Stimulated activated naive CD4-positive, alpha-beta T cell (primary cell): ENCODE measurements around the gene ZBTB20.

ENCODE experiments used
- DNase-seq, 6 experiments: peaks; one replicate each; lab custom pipeline; 2025; lab: John Stamatoyannopoulos, UW

Gene ZBTB20

GRCh38 chr3:115019900-115020299, 127.2 kb downstream of the ZBTB20 start:
- DNase-seq, result no peak

- no peak for DNase-seq
Observed at GRCh38 chr3:115018694-115019093, 128.4 kb downstream of the ZBTB20 start.

GRCh38 chr3:115007966-115008365, 139.1 kb downstream of the ZBTB20 start:
- no peak for DNase-seq

GRCh38 chr3:115004201-115005140, 142.6 kb downstream of the ZBTB20 start:
- DNase-seq, result no peak

GRCh38 chr3:114998971-114999579, 148.0 kb downstream of the ZBTB20 start:
- DNase-seq, result no peak

- DNase-seq, result no peak
Observed at GRCh38 chr3:114994554-114995341, 152.3 kb downstream of the ZBTB20 start.

GRCh38 chr3:114985776-114986175, 161.3 kb downstream of the ZBTB20 start:
- DNase-seq, result no peak

- DNase-seq, result no peak
Observed at GRCh38 chr3:114983248-114983647, 163.8 kb downstream of the ZBTB20 start.

GRCh38 chr3:114974387-114974786, 172.7 kb downstream of the ZBTB20 start:
- no peak for DNase-seq

- DNase-seq, result no peak
Observed at GRCh38 chr3:114973536-114973935, 173.6 kb downstream of the ZBTB20 start.

- no peak for DNase-seq
Observed at GRCh38 chr3:114967168-114967567, 179.9 kb downstream of the ZBTB20 start.

GRCh38 chr3:114962189-114962588, 184.9 kb downstream of the ZBTB20 start:
- no peak for DNase-seq

- DNase-seq, result no peak
Observed at GRCh38 chr3:114958930-114959329, 188.2 kb downstream of the ZBTB20 start.

- no peak for DNase-seq
Observed at GRCh38 chr3:114953800-114954199, 193.3 kb downstream of the ZBTB20 start.

- DNase-seq, result no peak
Observed at GRCh38 chr3:114953215-114953799, 193.8 kb downstream of the ZBTB20 start.

GRCh38 chr3:114942773-114943172, 204.3 kb downstream of the ZBTB20 start:
- DNase-seq, result no peak

- no peak for DNase-seq
Observed at GRCh38 chr3:114941626-114942309, 205.3 kb downstream of the ZBTB20 start.

GRCh38 chr3:114939920-114940319, 207.2 kb downstream of the ZBTB20 start:
- no peak for DNase-seq

- DNase-seq, result no peak
Observed at GRCh38 chr3:114933407-114933806, 213.7 kb downstream of the ZBTB20 start.

GRCh38 chr3:114929971-114930732, 216.9 kb downstream of the ZBTB20 start:
- DNase-seq, result no peak
